ENCODE measurements around the gene CD151. TPM values are rescaled to one million over a fixed set of nuclear protein-coding genes. Genes with fewer than 3 reads are reported as not detected.

Gene CD151
- total RNA-seq, 2 experiments from 2014 or later: 20.2 to 20.8 TPM

DNA sequence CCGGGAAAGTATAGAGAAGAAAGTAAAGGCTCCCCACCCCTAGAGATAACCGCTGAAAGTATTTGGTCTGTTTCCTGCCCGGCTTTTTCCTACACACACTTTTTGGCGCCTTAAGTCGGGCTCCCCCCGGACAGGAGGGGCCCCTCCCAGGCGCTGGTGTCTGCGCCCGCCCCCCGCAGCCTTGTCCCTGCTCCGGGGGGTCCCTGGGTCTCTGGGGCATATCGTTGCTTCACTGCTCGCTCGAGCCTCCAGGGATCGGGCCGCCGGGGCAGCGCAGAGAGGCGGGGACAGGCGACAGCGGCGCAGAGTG is 6.0 kb upstream of the CD151 start:
- H3K9me3 Mint-ChIP-seq: no peaks in the 10 kb centered on the region
- Histone ChIP-seq H3K4me1 (ENCODE audit: insufficient read depth, low read length) (peaks cover 60% of the 10 kb centered on the region), H3K36me3 (ENCODE audit: insufficient read depth, low read length) (peaks cover 25% of the 10 kb centered on the region), H3K27ac (ENCODE audit: low read depth in 1 of 2, low read length in 2 of 2) (no peak overlapping the region), H3K9me3 (ENCODE audit: control insufficient read depth in 1 of 2, insufficient read depth in 1 of 2, low read length in 2 of 2) (peaks cover 0 to 34% of the 10 kb centered on the region in 2 experiments), H3K27me3 (ENCODE audit: control insufficient read depth in 1 of 2, insufficient read depth in 2 of 2, low read length in 2 of 2) (peaks cover 45 to 49% of the 10 kb centered on the region in 2 experiments), H3K4me3 (ENCODE audit: low read length) (peak overlapping the region; percentile 44)
- H3K4me3 Mint-ChIP-seq: peak overlapping the region; percentile 73
- no peak for DNase-seq
- H3K27me3 Mint-ChIP-seq: peaks cover 39% of the 10 kb centered on the region
- TF ChIP-seq, protein P1, sequence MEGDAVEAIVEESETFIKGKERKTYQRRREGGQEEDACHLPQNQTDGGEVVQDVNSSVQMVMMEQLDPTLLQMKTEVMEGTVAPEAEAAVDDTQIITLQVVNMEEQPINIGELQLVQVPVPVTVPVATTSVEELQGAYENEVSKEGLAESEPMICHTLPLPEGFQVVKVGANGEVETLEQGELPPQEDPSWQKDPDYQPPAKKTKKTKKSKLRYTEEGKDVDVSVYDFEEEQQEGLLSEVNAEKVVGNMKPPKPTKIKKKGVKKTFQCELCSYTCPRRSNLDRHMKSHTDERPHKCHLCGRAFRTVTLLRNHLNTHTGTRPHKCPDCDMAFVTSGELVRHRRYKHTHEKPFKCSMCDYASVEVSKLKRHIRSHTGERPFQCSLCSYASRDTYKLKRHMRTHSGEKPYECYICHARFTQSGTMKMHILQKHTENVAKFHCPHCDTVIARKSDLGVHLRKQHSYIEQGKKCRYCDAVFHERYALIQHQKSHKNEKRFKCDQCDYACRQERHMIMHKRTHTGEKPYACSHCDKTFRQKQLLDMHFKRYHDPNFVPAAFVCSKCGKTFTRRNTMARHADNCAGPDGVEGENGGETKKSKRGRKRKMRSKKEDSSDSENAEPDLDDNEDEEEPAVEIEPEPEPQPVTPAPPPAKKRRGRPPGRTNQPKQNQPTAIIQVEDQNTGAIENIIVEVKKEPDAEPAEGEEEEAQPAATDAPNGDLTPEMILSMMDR (IDR thresholded peaks at IDR 0.05): no peak
- intact Hi-C loops (cut with DNase I, micrococcal nuclease): no loop called here
- peaks cover 26% of the 10 kb centered on the region for H3K4me1 Mint-ChIP-seq (ENCODE audit: low read depth)
- POLR2A ChIA-PET: interaction anchor here (10.0 kb wide), 1 partner anchor 16 kb away, joined by 71 read pairs; the partner anchor contains the start of genes POLR2L and TSPAN4
- peak; percentile 5 for ATAC-seq (ENCODE audit: poor library complexity)
- H3K36me3 Mint-ChIP-seq (ENCODE audit: low read depth): peaks cover 25% of the 10 kb centered on the region
- H3K27ac Mint-ChIP-seq: no peak overlapping the region
- CTCF ChIA-PET: no interaction called here

DNA sequence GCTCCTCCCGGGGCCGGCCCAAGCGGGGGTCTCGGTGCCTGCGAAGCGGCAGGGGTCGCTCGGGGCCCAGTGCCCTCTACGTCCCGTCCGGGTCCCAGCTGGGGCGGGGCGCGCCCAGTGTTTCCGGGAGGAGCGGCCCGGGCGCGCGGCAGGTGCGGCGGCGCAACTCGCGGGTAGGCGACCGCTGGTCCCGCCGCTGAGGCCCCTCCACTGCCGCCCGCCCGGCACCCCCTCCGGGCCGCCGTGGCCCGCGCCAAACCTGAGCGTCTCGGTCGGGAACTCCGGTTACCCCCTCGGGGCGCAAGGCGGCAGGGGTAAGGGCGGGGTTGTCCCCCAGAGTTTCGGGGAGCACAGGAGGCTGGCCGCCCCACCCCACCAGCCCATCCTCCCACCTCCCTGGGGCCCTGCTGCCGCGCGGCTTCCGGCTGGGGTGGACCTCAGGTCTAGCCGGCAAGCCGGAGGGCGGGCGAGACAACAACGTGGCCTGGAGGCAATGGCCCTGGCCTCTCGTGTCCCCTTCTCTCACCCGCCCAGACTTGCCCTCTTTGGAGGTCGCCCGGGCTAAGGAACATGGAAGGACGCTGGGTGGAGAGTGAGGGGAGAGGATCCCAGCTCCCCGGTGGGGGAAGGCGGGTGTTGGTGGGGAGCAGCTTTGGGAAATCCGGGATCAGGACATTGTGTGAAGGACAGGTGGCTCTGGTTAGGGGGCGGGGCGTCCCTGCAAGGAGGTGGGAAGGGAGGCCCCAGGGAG is 5.4 kb upstream of the CD151 start:
- intact Hi-C loops (cut with DNase I, micrococcal nuclease): no loop called here
- ChIA-PET CTCF (no interaction called here), POLR2A (interaction anchor here (8.3 to 10.0 kb wide), 2 partner anchors 7 to 15 kb away, joined by 71 to 115 read pairs; partner anchors contain the start of genes PNPLA2, POLR2L and TSPAN4)
- DNase-seq (peak in 1 of 14 experiments; percentile 8), ATAC-seq (ENCODE audit: poor library complexity) (peak; percentile 2)
- Mint-ChIP-seq H3K36me3 (ENCODE audit: low read depth) (peaks cover 19% of the 10 kb centered on the region), H3K4me3 (peak overlapping the region; percentile 63), H3K9me3 (no peaks in the 10 kb centered on the region), H3K27ac (no peak overlapping the region), H3K27me3 (peaks cover 44% of the 10 kb centered on the region), H3K4me1 (ENCODE audit: low read depth) (peaks cover 28% of the 10 kb centered on the region)
- TF ChIP-seq, protein P1 (IDR thresholded peaks at IDR 0.05): no peak
- no peak overlapping the region for H3K27ac ChIP-seq (ENCODE audit: low read depth in 1 of 2, low read length in 2 of 2)
- peaks cover 45 to 54% of the 10 kb centered on the region in 2 experiments for H3K27me3 ChIP-seq (ENCODE audit: control insufficient read depth in 1 of 2, insufficient read depth in 2 of 2, low read length in 2 of 2)
- H3K4me3 ChIP-seq (ENCODE audit: low read length): peak overlapping the region; percentile 44
- peaks cover 20% of the 10 kb centered on the region for H3K36me3 ChIP-seq (ENCODE audit: insufficient read depth, low read length)
- H3K4me1 ChIP-seq (ENCODE audit: insufficient read depth, low read length): peaks cover 61% of the 10 kb centered on the region
- H3K9me3 ChIP-seq (ENCODE audit: control insufficient read depth in 1 of 2, insufficient read depth in 1 of 2, low read length in 2 of 2): peaks cover 0 to 39% of the 10 kb centered on the region in 2 experiments

- TF ChIP-seq, protein P1 (IDR thresholded peaks at IDR 0.05): no peak
- DNase-seq (no peak), ATAC-seq (ENCODE audit: poor library complexity) (no peak)
- peaks cover 45% of the 10 kb centered on the region for H3K27me3 Mint-ChIP-seq
- peaks cover 28% of the 10 kb centered on the region for H3K4me1 Mint-ChIP-seq (ENCODE audit: low read depth)
- Histone ChIP-seq H3K27me3 (ENCODE audit: control insufficient read depth in 1 of 2, insufficient read depth in 2 of 2, low read length in 2 of 2) (peaks cover 45 to 54% of the 10 kb centered on the region in 2 experiments), H3K4me3 (ENCODE audit: low read length) (peak within 1 kb of the TSS; percentile 44), H3K4me1 (ENCODE audit: insufficient read depth, low read length) (peaks cover 61% of the 10 kb centered on the region), H3K27ac (ENCODE audit: low read depth in 1 of 2, low read length in 2 of 2) (no peak within 1 kb of the TSS), H3K9me3 (ENCODE audit: control insufficient read depth in 1 of 2, insufficient read depth in 1 of 2, low read length in 2 of 2) (peaks cover 0 to 42% of the 10 kb centered on the region in 2 experiments), H3K36me3 (ENCODE audit: insufficient read depth, low read length) (peaks cover 17% of the 10 kb centered on the region)
- POLR2A ChIA-PET: interaction anchor here (8.3 to 10.0 kb wide), 2 partner anchors 8 to 15 kb away, joined by 71 to 115 read pairs; partner anchors contain the start of genes PNPLA2, POLR2L and TSPAN4
- no peak within 1 kb of the TSS for H3K27ac Mint-ChIP-seq
- H3K36me3 Mint-ChIP-seq (ENCODE audit: low read depth): peaks cover 15% of the 10 kb centered on the region
- no peaks in the 10 kb centered on the region for H3K9me3 Mint-ChIP-seq
- CTCF ChIA-PET: no interaction called here
- intact Hi-C loops (cut with DNase I, micrococcal nuclease): no loop called here
- peak within 1 kb of the TSS; percentile 73 for H3K4me3 Mint-ChIP-seq
These were observed 4.9 kb upstream of the CD151 start, which contains the start of gene CRACR2B for GRCh38 chr11:827897-828192. Gene CRACR2B, plus strand, starts transcription at chr11:827919. Its CDS starts 689 bp downstream, at chr11:828608.

All from CD4-positive, alpha-beta T cell (primary cell).